HG03280 (cell line): ENCODE measurements around the gene PRKG1.
A peak's percentile ranks its signal among the peaks of the same experiment; 100 is the strongest.
"Not testable (repeated sequence)": the region's sequence is repeated elsewhere in the genome, so short reads cannot be mapped to it uniquely, and the experiment has no call there.

Experiments used
- ATAC-seq: cut with Tn5 transposase; IDR thresholded peaks from one replicate; pipeline ENCODE4 v1.9.1; 2021; ENCODE audit warnings: mild to moderate bottlenecking, moderate library complexity; ENCODE audit not compliant: unreplicated experiment

The PRKG1 gene

DNA sequence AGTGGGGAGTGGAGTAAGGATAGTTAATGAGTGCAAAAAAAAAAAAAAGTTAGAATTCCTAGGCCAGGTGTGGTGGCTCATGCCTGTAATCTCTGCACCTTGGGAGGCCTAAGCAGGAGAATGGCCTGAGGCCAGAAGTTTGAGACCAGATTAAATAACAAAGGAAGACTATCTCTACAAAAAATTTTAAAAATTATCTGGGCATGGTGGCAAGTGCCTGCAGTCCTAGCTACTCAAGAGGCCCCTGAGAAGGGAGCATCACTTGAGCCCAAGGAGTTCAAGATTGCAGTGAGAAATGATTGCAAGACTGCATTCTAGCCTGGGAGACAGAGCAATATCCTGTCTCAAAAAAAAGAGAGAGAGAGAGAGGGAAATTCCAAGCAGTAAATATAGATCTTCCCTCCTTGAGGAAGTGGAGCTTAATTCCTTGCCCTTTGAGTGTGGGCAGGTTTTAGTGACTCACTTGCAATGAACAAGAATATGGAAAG, 644.6 kb downstream of the PRKG1 start:
- ATAC-seq = no peak

DNA sequence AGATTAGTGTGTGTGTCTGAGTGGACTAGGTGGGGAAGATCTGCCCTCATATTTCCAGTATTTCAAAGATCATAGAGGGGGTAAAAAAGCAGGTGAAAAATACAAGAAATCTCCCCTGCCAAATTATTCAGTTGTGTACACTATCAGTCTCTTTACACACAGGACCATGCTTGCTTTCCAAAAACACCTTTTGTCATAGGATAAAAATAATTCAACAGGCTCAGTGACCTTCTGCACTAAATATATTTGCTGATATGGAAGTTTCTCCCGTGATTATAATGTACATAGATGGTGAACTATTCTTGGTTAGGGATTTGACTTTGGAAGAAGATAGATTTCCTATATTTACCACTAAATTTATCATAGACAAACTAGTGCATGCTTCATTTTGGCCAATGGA, 649.8 kb downstream of the PRKG1 start:
- no peak for ATAC-seq

DNA sequence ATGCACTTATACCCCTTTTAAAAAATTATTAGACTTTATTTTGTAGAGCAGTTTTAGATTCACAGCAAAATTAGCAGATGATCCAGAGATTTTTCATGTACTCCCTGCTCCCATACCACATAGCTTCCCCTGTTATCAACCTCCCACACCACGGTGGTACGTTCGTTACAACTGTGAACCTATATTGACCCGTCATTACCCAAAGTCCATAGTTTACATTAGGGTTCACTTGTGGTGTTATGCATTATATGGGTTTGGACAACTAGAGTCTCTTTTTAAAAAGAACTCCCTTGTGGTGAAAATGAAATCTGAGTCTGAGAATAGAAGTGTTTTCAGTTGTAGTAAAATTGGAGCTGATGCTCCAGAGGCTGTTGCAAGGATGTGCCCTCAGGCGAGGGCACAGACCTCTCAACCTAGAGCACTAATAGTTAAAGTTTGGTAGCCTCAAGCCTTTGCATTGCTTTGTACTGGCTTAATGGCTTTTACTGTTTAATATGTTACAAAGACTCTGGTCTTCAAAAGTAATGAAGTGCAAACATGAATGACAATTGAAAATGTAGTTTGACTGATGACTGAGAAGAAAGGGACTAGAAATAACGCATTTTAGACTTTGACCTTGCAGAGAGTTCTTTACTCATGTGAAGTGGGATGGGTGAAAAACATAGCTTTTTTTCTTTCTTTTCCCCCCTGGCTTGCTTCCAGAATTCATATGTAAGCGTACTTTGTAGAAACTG, 655.7 kb downstream of the PRKG1 start:
- ATAC-seq = no peak

DNA sequence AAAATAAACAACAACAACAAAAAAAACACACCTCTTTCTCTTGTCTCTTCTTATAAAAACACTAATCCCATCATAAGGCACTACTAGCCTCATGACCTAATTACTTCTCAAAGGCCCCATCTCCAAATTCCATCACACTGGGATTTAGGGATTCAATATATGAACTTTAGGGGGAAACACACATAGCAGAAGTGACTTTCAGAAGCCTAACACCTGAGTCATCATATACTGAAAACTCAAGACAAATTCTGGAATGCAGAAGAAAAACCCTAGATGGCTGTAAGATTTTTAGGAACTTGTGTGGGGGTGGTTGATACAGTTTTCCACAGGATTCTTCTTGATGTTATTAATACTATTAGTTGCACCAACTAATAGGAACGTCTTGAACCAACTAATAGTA, 658.8 kb downstream of the PRKG1 start:
- ATAC-seq = no peak

DNA sequence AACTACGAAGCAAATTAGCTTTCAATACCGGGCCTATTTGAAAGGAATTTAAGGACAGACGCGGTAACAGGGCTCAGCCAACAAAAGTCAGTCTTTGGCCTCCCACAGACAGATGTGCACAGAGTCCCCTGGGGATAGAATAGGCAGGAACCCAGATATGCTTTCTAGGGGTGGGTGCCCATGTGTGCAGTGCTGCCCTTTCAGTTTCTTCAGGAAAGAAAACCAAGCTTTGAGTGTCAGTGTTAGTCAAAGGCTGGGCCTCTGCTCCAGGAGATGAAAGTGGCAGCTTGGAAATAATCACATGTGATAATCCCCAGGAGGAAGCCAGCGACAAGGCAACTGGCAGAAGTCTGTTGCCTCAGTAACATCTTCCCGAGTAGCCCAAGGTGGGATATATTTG, 668.9 kb downstream of the PRKG1 start:
- peak; percentile 79 for ATAC-seq

DNA sequence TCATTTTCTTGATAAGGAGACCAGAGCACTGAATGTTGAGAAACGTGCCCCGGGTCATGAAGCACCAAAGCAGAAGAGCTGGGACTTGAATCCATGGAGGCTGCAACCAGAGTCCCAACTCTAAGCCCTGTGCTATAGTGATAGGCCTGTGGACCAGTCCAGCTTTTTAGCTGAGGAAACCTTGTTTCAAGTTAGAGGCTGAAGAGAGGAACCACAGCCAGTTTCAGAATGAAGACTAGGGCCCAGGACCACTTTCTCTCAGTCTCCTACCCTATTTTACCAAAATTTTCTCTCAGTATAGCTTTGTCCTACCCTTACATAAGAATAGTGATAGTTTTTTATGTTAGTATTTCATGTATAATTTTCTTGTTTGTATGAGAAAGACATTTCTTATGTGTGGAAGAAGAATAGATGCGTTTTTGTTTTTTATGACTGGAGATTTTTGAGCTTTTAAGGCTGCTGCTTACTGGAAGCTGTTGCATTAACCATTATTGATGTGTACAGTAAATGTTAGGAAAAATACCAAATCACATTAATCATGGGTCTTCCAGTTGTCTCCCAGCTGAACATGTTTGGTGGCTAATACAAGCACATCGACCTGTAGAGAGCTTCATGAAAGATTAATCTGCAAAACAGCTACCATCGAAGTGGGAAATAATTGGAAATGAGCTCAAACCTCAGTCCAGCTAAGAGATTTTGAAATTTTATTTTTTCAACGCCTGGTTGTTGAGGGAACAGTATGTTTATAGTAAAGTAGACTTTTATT, 670.1 kb downstream of the PRKG1 start:
- no peak for ATAC-seq

DNA sequence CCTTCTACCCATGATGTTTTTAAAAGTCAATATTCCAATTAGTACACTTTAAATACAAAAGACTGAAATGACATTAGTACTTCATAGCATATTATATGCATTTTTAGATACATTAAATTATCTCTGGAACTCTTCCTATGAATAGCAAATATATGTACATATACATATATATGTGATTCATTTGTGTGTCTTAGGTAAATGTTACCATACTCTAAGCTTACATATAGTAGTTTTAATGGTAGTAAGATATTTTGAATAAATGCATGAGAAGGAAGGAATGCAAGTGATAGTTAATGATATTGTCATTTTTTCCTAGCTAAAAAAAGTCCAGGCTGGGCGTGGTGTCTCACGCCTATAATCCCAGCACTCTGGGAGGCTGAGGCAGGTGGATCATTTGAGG, 671.1 kb downstream of the PRKG1 start:
- no peak for ATAC-seq

DNA sequence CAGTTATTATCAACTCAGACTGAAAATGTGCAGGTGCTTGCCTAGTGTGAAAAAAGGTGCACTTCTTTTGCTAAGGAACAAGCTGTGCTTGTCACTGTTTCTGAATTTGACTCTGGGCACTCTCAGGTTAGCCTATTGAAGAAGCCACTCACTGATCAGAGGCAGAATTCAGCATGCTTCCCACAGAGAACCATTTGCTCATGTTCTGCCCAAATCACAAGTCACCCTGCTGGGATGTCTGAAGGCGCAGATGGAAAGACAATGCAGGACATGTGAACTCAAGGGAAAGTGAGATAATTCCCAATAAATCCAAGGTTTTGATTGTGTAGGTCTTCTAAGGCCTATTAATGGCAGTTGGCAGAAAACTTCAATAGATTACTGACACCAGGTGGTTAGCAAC, 672.9 kb downstream of the PRKG1 start:
- no peak for ATAC-seq

DNA sequence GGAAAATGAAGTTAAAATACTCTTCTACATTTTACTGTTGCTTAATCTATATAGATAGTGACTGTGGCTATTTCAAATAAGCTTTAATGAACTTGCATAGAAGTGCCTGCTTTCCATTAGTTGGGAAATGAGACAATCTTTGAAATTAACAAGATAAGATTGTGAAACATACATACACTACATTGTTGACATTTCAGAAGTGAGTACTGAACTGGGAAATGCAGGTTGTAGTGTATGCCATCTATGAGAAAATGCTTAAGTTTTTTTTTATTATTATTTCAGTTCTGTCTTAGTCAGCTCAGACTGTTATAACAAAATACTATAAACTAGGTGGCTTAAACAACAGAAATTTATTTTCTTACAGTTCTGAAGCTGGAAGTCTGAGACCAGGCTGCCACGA, 674.7 kb downstream of the PRKG1 start:
- no peak for ATAC-seq

DNA sequence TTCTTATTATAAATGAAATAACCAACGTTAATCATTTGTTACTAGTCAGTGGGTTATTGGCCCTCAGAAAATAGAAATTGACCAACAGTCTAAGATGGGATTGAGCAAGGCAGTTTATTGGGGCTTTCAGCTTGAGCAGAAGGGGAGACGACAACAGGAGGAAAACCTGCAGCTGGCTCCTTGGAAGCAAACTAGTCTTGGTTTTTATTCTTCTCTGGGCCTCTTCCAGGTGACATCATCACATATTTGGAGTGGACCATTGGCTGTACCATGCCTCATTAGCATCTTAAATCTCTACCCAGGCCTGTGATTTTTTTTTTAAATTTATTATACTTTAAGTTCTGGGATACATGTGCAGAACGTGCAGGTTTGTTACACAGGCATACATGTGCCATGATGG, 684.1 kb downstream of the PRKG1 start:
- no peak for ATAC-seq

DNA sequence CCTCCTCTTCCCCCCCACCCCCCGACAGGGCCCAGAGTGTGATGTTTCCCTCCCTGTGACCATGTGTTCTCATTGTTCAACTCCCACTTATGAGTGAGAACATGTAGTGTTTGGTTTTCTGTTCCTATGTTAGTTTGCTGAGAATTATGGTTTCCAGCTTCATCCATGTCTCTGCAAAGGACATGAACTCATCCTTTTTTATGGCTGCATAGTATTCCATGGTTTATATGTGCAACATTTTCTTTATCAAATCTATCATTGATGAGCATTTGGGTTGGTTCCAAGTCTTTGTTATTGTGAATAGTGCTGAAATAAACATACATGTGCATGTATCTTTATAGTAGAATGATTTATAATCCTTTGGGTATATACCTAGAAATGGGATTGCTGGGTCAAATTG, 684.6 kb downstream of the PRKG1 start:
- ATAC-seq = not testable (repeated sequence)

DNA sequence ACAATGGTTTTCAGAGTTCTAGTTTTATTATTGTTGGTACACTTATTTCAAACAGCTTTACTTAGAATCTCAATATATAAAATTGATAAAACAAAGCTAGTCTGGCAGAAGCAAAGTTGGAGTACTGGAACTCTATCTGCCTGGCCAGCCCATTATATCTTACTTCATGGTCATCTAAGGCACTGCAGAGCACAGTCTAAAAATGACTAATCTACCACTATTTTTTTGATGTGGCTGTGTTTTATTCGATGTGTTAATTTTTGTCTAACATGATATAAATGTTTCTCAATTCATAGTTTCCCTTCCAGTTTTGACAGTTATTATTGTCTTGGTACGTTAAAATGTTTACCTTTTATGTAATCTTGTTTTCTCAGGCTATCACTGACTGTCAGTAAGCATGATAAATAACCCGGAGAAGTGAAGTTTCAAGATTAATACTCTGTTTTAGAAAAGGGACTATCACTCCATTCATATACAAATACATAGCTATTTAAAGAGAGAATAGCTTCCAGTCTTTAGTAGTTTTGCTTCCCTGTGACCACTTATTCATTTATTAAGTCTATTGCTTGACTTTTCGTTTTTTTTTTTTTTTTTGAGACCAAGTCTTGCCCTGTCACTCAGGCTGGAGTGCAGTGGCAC, 685.7 kb downstream of the PRKG1 start:
- no peak for ATAC-seq

DNA sequence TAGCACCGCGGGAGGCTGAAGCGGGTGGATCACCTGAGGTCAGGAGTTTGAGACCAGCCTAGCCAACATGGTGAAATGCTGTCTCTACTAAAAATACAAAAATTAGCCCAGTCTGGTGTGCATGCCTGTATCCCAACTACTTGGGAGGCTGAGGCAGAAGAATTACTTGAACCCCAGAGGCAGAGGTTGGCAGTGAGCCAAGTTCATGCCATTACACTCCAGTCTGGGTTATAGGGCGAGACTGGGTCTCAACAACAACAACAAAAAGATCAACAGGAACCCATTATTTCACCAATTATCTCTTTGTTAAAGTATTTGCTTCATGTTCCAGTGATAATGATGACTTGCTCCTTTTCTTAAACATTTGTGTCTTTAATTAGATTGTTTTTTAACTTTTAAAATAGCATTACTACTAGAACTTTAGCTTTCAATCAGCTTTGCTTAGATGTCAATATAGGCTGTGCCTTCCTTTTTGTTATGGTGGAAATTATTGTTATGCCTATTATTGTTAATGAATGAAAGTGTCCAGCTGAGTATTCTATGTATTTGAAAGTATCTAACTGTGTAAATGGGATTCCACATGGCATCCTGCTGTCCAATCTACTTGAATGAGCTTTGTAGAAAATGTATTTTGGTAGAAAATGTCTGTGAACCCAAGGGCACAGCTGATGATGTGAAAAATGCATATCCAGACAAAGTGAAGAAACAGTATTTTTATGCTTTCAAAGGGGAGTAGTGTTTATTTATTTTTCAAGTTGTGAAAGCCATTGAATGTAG, 686.8 kb downstream of the PRKG1 start:
- no peak for ATAC-seq

DNA sequence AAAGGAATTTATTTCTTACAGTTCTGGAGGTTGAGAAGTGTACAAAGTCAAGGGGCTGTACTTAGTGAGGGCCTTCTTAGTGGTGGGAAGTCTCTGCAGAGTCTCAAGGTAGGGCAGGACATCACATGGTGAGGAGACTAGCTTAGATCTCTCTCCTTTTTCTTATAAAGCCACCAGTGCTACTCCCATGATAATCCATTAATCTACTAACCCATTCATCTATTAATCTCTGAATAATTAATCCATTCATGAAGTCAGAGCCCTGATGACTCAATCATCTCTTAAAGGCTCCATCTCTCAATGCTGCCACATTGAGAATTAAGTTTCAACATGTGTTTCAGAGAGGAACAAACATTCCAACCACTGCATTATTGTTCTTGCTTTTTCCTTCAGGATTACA, 689.5 kb downstream of the PRKG1 start:
- ATAC-seq = no peak

DNA sequence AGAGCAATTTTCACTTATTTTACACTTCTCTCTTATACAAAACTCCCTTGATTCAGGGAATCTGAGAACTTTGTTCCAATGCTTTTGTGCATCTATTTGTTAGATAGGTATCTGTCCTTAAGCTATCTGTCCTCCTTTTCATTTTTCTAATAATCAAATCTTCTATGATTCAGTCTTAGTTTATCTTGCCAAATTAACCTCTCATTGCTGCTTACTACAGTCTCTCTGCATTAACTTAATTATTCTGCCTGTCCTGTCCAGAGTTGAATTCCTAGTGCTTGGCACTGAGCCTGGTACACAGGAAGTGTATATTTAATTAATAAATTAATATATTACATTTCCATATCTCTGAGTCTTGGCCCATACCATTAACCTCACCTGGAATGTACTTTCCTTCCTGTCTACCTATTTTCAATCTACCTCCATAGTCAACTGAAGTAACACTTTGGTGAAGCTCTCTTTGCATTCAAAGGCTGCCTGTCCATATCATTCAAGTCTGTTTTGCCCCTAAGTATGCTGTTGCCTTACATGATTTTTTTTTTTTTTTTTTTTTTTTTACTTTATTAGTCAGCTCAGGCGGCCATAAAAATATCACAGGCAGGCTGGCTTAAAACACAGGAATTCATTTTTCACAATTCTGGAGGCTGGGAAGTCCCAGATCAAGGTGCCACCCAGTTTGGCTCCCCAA, 691.1 kb downstream of the PRKG1 start:
- no peak for ATAC-seq

DNA sequence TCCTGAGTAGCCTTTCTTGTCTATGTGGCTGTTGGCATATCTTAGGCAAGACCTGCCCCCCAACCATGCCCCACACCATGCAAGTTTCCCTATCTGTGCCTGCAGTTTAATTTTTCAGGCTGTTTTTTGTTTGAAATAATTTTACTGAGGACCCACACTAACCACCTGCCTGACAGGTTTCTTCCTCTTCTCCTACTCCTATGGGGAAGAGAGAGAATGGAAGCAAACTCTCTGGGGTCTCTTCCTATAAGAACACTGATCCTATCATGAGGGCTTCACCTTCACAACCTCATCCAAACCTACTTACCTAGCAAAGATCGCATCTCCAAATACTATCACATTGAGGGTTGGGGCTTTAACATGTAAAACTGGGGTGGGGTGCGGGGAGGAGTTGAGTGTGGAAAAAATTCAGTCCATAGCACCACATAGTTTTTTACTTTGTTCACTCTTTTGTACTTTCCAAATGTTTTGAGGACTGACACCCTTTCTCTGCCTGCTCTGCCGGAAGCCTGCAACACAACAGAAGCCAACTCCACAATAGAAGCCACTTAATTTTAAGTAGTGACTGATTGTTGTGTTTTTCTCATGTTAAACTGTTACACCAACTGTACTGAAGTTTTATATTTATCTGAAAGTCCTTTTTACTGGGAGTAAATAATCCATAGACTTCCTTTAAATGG, 692.3 kb downstream of the PRKG1 start:
- ATAC-seq = no peak

DNA sequence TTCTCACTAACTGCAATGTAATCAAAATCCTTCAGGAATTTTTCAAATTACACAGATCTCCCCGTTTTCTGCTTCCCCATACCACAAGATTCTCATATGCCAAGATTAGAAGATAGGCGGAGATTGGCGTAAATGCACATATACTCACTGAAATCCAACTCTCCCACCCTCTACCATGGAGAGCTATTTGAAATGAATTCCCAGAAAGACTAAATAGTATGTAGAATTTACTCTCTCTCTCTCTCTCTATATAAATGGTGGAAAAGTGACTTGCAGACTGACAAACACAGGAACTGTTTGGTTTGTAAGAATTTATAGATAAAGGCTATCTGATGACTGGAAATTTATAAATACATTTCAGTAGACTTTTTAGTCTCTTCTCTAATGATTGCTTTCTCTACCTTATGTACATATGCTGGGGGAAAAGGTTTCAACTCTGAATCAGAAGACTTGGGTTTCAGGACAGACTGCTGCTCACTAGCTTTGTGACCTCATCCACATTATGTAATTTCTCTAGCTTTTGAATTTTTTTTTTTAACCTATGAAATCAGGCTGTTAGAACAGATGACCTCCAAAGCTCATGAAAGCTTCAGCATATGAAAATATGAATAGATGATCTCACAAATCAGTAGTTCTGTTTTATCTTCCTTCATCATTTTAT, 692.9 kb downstream of the PRKG1 start:
- ATAC-seq = no peak

DNA sequence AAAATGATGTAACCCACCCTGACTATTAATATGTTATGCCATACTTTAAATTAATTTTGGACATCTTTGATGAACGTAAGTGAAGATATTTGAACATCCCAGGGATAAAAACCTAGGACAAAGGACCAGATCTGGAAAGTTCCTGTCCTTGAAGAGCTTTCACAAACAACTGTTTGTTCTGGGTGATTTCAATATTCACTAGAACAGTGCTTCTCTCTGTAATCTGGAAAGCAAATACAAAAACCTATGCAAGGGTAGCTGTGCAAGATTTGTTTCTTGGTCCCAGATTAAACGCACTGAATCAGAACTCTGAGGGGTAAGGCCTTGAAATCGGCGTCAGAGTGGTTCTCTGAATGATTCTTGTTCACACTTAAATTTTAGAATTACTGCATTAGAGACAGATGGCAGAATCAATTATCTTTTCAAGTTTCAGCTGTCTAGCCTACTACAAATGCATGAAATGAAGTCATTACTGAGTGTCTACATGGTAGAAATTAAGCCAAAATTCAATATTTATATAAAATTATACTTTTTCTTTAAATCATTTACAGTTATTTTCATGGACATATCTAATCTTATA, 694.7 kb downstream of the PRKG1 start:
- no peak for ATAC-seq

DNA sequence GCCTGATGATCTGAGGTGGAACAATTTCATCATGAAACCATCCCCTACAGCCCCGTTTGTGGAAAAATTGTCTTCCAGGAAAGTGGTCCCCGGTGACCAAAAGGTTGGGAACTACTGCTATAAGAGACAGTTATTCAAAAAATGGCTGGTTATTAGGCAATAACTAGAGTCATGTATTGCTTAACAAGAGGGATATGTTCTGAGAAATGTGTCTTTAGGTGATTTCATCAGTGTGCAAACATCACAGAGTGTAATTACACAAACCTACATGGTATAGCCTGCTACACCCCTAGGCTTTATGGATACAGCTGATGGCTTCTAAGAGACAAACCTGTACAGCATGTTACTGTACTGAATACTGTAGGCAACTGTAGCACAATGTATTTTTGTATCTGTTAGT, 696.4 kb downstream of the PRKG1 start:
- no peak for ATAC-seq
